Measurements from ENCODE around the gene XRCC6.
"Not testable (repeated sequence)": the region's sequence is repeated elsewhere in the genome, so short reads cannot be mapped to it uniquely, and the experiment has no call there.

The XRCC6 gene

GRCh38 chr22:41621099-41621910 lies at the start of gene XRCC6:
TSS of gene XRCC6 (plus strand) at chr22:41621295. CDS start at chr22:41622005, 710 bp downstream.
- DNase-seq (ENCODE audit: low read depth): peak; percentile 100

- DNase-seq (ENCODE audit: low read depth): no peak
These were observed 49.3 kb upstream of the XRCC6 start for GRCh38 chr22:41571786-41572185.

- not testable (repeated sequence) for DNase-seq (ENCODE audit: low read depth)
These were observed 48.8 kb upstream of the XRCC6 start for GRCh38 chr22:41572305-41572704.

GRCh38 chr22:41573677-41574076 lies 47.4 kb upstream of the XRCC6 start:
- no peak for DNase-seq (ENCODE audit: low read depth)

GRCh38 chr22:41574847-41575381 lies 46.2 kb upstream of the XRCC6 start:
- DNase-seq (ENCODE audit: low read depth): no peak

- no peak for DNase-seq (ENCODE audit: low read depth)
These were observed 45.6 kb upstream of the XRCC6 start for GRCh38 chr22:41575533-41575932.

- no peak for DNase-seq (ENCODE audit: low read depth)
These were observed 44.2 kb upstream of the XRCC6 start for GRCh38 chr22:41576877-41577276.

GRCh38 chr22:41578114-41578513 lies 43.0 kb upstream of the XRCC6 start:
- DNase-seq (ENCODE audit: low read depth): no peak

GRCh38 chr22:41578818-41579217 lies 42.3 kb upstream of the XRCC6 start:
- DNase-seq (ENCODE audit: low read depth): no peak

- no peak for DNase-seq (ENCODE audit: low read depth)
These were observed 41.6 kb upstream of the XRCC6 start for GRCh38 chr22:41579297-41579996.

- no peak for DNase-seq (ENCODE audit: low read depth)
These were observed 41.1 kb upstream of the XRCC6 start for GRCh38 chr22:41579997-41580355.

- no peak for DNase-seq (ENCODE audit: low read depth)
These were observed 38.4 kb upstream of the XRCC6 start for GRCh38 chr22:41582694-41583093.

GRCh38 chr22:41584881-41585280 lies 36.2 kb upstream of the XRCC6 start:
- DNase-seq (ENCODE audit: low read depth): no peak

- DNase-seq (ENCODE audit: low read depth): no peak
These were observed 35.2 kb upstream of the XRCC6 start for GRCh38 chr22:41585898-41586297.

GRCh38 chr22:41587347-41587723 lies 33.8 kb upstream of the XRCC6 start:
- DNase-seq (ENCODE audit: low read depth): no peak

GRCh38 chr22:41589391-41590241 lies 31.5 kb upstream of the XRCC6 start, which contains the start of gene PMM1:
TSS of gene PMM1 (minus strand) at chr22:41589840. CDS start at chr22:41589805, 35 bp downstream.
- peak; percentile 100 for DNase-seq (ENCODE audit: low read depth)

GRCh38 chr22:41593336-41593960 lies 27.6 kb upstream of the XRCC6 start:
- not testable (repeated sequence) for DNase-seq (ENCODE audit: low read depth)

GRCh38 chr22:41595703-41596102 lies 25.4 kb upstream of the XRCC6 start:
- no peak for DNase-seq (ENCODE audit: low read depth)

GRCh38 chr22:41596776-41597634 lies 24.1 kb upstream of the XRCC6 start:
- peak; percentile 12 for DNase-seq (ENCODE audit: low read depth)

GRCh38 chr22:41597635-41597953 lies 23.5 kb upstream of the XRCC6 start:
- DNase-seq (ENCODE audit: low read depth): no peak

GRCh38 chr22:41598081-41598480 lies 23.0 kb upstream of the XRCC6 start:
- no peak for DNase-seq (ENCODE audit: low read depth)
